HEK293T (cell line): ENCODE data around the gene ETHE1.

ENCODE experiments used
- BHLHE40 ChIP-seq: fragments of 450-650 bp; IDR thresholded peaks from 2 replicates; pipeline ENCODE4 v1.6.1; 2016; ENCODE audit warnings: mild to moderate bottlenecking, moderate library complexity, borderline replicate concordance
- FOXM1 ChIP-seq: fragments of 450-650 bp; IDR thresholded peaks from 2 replicates; pipeline ENCODE4 v1.6.1; 2017; ENCODE audit warnings: mild to moderate bottlenecking, borderline replicate concordance
- NFRKB ChIP-seq: fragments of 450-650 bp; IDR thresholded peaks from 2 replicates; pipeline ENCODE4 v1.6.1; 2016; ENCODE audit warnings: mild to moderate bottlenecking, moderate library complexity
- TARDBP ChIP-seq: fragments of 450-650 bp; IDR thresholded peaks from 2 replicates; pipeline ENCODE4 v1.6.1; 2016

DNA sequence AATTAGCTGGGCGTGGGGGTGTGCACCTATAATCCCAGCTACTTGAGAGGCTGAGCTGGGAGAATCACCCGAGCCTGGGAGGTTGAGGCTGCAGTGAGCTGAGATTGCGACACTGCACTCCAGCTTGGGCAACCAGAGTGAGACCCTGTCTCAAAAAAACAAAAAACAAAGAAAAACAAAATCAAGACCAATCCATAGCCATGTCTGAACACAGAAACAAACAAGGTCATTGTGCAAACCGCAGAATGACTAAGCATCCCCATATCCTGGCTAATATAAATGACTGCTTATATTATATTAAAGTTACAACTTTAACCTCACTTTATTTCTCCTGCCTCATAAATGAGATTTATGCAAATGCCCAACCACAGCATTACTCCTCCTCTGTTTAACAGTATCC is 59.3 kb downstream of the ETHE1 start:
- TF ChIP-seq FOXM1 (no peak), TARDBP (no peak), NFRKB (no peak), BHLHE40 (no peak)
